A673 (cell line): ENCODE measurements around the gene MSI2.

Experiments used
- CTCF ChIP-seq: fragments of 300-800, 200-600 bp; sonication (generic); conservative IDR thresholded peaks from 2 replicates; pipeline ENCODE4 v1.5.1; 2017; ENCODE audit warnings: low read depth, mild to moderate bottlenecking, antibody characterized with exemption, low read length, moderate library complexity, mixed read lengths
- EZH2 ChIP-seq: fragments of 200-600 bp; sonication (generic); IDR thresholded peaks from 2 replicates; pipeline ENCODE4 v1.6.1; 2017; ENCODE audit warnings: borderline replicate concordance, low read depth, mild to moderate bottlenecking, mixed read lengths, antibody characterized with exemption, low read length; ENCODE audit not compliant: poor library complexity, severe bottlenecking

- TF ChIP-seq EZH2 = no peak
- TF ChIP-seq CTCF = no peak
These were observed 397.0 kb downstream of the MSI2 start for GRCh38 chr17:57653279-57653678.
